Stimulated activated CD4-positive, alpha-beta T cell treated with anti-CD3 and anti-CD28 coated beads, Interleukin-12 subunit alpha, Interleukin-12 subunit beta, amount 100 ng/mL, for 24 hours (primary cell): ENCODE measurements around the gene SDHAF4.
A peak's percentile ranks its signal among the peaks of the same experiment; 100 is the strongest.
"Not testable (repeated sequence)": the region's sequence is repeated elsewhere in the genome, so short reads cannot be mapped to it uniquely, and the experiment has no call there.

Experiments
- DNase-seq, 2 experiments: peaks; one replicate each; pipeline ENCODE4 v3.0.0-alpha.2; 2020; ENCODE audit warnings: low read depth in 2 of 2

SDHAF4 gene

GRCh38 chr6:70566751-70567382 is at the start of gene SDHAF4:
TSS of gene SDHAF4 (plus strand) at chr6:70566930. CDS start at chr6:70566941, 11 bp downstream.
- DNase-seq: peak; percentile 85 to 92

GRCh38 chr6:70518723-70519122 is 48.0 kb upstream of the SDHAF4 start:
- DNase-seq: no peak

DNA sequence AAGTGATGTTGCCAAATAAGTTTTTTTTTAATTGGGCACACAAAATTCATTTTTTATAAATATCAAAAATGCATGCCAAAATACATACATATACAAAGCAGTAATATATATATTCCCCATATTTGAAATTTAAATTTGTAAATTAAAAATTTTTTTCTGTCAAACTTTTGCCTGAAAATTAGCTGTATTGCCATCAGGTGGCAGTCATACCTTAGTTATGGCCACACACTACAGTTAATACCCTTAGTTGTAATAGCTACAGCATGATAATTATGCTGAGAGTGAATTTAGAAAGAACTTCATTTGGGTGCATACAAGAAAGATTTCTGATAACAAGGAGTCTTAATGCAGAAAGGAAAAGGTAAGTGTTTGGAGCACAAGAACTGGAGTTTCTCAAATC is 46.2 kb upstream of the SDHAF4 start:
- DNase-seq: no peak

DNA sequence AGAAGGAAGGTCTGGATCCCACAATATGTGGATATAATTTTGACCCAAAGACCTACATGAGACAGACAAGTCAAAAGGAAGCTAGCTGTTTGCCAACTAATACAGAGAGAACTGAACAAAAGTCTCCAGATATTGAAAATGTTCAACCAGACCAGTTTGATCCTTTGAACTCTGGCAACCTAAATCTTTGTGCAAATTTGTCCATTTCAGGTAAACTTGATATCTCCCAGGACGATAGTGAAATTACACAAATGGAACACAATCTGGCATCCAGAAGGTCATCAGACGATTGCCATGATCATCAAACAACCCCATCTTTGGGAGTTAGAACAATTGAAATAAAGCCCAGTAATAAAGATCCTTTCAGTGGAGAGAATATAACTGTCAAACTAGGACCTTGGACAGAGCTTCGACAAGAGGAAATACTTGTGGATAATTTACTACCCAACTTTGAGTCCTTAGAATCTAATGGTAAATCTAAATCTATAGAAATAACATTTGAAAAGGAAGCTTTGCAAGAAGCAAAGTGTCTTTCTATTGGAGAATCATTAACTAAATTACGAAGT is 41.9 kb upstream of the SDHAF4 start:
- DNase-seq: no peak

DNA sequence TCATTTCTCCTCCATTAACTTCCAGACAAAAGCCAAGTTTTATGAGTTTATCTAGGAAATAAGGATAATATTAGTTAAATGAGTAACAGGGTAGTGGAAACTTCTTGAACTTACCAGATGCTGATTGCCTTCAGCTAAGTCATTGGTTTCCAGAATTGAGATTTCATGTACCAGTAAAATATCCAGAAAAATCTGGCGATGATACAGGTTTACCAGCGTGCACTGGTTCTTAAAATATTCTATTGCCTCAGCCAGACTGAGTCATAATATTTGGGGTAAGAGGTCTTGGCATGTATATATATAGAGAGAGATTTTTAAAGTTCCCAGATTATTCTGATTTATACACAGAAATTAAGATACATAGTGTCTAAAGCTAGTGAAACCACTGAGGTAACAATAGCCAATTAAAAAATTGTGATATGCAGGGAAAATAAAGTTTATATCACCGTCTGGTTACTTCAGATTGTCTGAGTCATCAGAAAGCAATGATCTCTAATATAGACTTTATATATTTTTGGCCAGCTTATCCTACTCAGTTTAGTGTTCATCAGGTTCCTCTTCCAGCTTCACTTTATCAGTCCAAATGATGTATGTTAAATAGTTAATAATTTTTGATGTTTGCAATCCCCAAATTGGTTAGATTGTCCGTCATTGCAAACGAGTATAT is 39.5 kb upstream of the SDHAF4 start:
- DNase-seq: no peak

DNA sequence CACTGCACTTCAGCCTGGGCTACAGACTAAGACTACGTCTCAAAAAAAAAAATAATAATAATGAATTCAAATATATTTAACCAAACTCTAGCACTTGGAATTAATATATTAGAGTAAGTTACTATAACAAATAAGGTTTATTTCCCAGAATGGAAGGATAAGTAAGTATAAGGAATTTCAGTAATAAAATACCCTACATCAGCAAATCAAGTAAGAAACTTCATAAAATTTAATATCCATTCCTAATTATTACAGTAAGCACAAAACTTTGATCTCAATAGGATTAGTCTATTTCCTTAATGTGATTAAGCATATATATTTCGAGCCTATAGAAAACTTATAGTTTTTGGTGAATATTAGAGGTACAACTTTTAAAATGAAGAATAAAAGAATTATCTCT is 36.7 kb upstream of the SDHAF4 start:
- no peak for DNase-seq

- DNase-seq: no peak
These were observed 35.6 kb upstream of the SDHAF4 start for GRCh38 chr6:70531133-70531532.

DNA sequence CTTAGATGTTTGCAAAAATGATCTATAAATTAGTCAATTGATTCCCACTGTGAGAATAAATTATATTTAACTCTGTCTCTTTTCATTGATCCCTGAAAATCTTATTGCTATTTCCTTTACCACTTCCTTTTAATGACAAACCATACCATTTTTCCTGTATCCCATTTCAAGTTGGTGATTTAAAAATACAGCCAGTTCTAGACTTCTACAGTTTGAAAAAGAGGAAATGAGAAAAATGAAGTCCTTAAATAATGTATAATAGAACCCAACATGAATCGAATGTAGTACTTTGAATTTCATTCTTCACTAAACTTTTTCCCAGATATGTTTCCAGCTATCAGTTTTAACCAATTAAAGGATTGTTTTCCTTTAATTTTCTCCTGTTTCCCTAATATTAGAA is 29.5 kb upstream of the SDHAF4 start:
- DNase-seq: no peak

GRCh38 chr6:70538376-70538775 is 28.4 kb upstream of the SDHAF4 start:
- DNase-seq: no peak

DNA sequence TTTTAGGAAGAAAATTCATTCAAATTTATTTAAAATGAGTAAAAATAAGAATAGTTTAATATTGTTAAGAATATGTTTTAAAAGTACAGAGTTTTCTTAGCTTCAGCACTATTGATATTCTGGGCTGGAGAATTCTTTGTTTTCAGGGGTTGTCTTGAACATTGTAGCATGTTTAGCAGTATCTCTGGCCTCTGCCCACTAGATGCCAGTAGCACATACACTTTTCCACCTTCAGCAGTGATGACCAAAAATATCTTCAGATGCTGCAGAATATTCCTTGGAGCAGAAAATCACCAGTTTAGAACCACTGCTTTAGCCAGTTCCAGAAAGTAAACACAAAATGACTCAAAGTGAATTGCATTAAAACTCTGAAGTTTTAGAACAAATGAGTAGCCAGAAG is 19.4 kb upstream of the SDHAF4 start:
- no peak for DNase-seq

DNA sequence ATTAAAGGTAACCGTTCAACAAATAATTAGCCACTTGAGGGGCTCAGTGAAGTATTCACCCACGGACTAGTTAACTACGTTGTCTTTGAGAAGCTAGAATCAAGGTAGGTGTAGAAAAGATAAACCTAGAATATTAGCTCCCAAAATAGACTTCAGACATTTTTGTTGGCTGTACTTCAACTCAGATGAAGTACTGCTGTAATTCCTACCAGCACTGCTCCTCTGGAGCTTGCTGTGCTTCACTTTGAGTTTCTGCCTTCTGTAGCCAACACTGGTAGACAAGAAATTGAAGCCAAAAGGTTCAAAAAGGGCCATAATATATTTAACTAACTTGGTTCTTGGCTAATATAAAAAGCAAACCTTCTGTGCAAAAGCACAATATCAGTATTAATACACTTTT is 18.8 kb upstream of the SDHAF4 start:
- no peak for DNase-seq

- no peak for DNase-seq
These were observed 17.4 kb upstream of the SDHAF4 start for GRCh38 chr6:70549327-70549726.

GRCh38 chr6:70551566-70551965 is 15.2 kb upstream of the SDHAF4 start:
- no peak for DNase-seq

DNA sequence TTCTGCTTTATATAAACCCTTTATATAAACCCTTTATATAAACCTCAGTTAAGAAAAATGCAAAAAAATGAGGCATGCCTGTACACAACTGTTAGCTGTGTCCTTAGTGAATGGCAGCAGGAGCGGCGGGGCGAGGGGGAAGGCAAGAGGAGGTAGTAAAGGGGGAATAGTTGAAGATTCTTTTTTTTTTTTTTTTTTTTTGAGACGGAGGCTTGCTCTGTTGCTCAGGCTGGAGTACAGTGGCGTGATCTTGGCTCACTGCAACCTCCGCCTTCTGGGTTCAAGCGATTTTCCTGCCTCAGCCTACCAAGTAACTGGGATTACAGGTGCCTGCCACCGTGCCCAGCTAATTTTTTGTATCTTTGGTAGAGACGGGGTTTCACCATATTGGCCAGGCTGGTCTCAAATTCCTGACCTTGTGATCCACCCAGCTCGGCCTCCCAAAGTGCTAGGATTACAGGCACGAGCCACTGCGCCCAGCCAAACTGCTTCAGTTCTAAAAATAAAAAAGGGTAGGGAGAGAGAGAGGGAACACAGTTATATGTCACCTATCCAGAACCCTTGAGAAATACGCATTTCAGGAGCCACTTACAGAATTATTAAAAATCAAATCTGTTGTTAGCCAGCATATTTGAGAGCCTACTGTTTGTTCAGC is 14.3 kb upstream of the SDHAF4 start:
- not testable (repeated sequence) for DNase-seq

- no peak for DNase-seq
These were observed 13.8 kb upstream of the SDHAF4 start for GRCh38 chr6:70552974-70553373.

- no peak for DNase-seq
These were observed 8.7 kb upstream of the SDHAF4 start for GRCh38 chr6:70557998-70558397.

DNA sequence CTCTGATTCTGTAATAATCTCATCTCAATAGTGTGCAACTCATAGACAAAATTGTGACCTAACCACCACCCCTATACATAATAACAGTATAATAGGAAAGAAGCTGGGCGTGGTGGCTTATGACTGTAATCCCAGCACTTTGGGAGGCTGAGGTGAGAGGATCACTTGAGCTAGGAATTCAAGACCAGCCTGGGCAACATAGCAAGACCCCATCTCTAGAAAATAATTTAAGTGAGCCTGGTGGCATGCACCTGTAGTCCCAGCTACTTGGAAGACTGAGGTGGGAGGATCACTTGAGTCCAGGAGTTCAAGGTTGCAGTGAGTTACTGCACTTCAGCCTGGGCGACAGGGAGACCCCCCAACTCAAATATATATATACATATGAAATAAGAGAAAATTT is 4.3 kb upstream of the SDHAF4 start:
- DNase-seq: not testable (repeated sequence)

DNA sequence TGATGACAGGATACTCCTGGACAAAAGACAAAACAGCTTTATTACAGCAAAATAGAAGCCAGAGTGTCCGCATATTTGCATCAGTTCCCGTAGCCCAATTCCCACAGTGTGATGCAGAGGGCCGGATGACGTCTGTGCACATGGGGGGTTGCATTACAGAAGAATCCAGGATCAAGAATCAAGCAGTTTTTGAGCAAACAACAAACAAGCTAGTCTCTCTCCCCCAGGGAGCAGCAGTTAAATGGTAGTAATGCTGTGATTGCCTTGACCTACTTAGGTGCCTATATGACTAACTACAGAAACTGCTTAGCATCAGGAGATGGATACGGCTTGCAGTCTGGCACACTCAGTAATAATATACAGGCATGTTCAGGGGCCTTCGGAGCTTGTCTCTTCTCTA is 3.2 kb upstream of the SDHAF4 start:
- DNase-seq: no peak

DNA sequence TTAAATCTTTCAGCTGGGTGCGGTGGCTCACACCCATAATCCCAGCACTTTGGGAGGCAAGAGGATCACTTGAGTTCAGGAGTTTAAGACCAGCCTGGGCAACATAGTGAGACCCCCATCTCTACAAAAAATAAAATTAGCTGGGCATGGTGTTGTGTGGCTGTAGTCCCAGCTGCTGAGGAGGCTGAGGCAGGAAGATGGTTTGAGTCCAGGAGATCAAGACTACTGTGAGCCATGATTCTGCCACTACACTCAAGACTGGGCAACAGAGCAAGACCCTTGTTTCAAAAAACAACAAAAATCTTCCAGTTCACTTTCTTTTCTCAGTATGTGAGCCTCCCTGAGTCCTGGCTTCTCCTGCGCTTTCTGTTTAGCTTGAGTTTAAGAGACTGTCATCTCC is 7.9 kb downstream of the SDHAF4 start:
- no peak for DNase-seq

DNA sequence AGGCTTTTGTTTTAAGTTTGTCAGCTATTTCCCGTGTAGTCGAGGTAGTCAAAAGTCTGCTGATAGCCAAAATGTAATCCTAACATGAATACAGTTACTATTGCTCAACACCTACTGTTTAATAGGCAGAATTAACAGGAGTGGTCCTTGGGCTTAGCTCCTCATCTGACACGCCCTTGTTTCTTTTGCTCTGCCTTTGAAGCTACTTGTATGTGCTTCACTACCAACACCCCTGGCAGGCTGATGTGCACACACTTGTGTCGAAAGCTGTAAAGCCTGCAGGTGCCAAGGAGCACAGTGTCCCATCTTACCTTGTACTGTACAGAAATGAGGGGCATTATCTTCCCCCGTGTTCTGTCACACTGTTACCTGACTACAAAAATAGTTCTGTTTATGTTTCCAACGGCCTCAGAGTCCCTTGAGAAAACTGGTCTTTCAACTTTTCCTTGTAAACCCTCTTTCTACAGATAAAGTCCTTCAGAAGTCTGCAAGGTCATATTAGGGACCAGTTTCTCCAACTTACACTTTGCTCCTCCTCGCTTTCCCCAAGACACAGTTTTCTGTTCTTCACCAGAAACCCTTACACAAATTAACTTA is 9.3 kb downstream of the SDHAF4 start:
- no peak for DNase-seq

- DNase-seq: no peak
These were observed 19.4 kb downstream of the SDHAF4 start for GRCh38 chr6:70586114-70586513.

DNA sequence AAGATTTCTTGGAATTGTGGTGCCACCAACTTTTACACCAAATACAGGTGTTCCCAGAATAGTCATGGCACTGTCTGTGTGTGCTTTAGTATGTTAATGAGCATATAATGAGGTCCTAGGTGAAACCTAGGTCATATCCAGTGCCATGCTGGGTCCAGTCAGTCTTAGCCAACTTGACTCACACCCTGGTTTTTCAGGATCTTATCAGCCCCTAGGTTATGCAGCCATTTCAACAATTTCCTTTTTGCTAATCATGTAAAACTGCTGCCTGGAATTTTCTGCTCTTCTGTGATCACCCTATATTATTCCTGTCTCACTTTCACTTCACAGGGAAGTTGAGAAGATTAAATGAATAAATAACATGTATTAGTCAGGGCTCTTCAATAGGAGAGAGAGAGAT is 23.7 kb downstream of the SDHAF4 start:
- DNase-seq: no peak
